HG02763 (cell line): ENCODE results near the gene DHRS1.

Source experiments
- ATAC-seq: cut with Tn5 transposase; IDR thresholded peaks from one replicate; pipeline ENCODE4 v1.9.1; 2021; ENCODE audit warnings: mild to moderate bottlenecking, moderate library complexity; ENCODE audit not compliant: unreplicated experiment

DHRS1 gene

DNA sequence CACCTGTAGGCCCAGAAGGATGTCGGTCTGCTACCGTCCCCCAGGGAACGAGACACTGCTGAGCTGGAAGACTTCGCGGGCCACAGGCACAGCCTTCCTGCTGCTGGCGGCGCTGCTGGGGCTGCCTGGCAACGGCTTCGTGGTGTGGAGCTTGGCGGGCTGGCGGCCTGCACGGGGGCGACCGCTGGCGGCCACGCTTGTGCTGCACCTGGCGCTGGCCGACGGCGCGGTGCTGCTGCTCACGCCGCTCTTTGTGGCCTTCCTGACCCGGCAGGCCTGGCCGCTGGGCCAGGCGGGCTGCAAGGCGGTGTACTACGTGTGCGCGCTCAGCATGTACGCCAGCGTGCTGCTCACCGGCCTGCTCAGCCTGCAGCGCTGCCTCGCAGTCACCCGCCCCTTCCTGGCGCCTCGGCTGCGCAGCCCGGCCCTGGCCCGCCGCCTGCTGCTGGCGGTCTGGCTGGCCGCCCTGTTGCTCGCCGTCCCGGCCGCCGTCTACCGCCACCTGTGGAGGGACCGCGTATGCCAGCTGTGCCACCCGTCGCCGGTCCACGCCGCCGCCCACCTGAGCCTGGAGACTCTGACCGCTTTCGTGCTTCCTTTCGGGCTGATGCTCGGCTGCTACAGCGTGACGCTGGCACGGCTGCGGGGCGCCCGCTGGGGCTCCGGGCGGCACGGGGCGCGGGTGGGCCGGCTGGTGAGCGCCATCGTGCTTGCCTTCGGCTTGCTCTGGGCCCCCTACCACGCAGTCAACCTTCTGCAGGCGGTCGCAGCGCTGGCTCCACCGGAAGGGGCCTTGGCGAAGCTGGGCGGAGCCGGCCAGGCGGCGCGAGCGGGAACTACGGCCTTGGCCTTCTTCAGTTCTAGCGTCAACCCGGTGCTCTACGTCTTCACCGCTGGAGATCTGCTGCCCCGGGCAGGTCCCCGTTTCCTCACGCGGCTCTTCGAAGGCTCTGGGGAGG is 11.3 kb upstream of the DHRS1 start, which contains the start of gene LTB4R:
TSS of gene LTB4R (plus strand) at position 857 of the 959 bp plus-strand sequence. CDS start 4,150 bp downstream, outside the sequence.
- peak; percentile 56 for ATAC-seq

DNA sequence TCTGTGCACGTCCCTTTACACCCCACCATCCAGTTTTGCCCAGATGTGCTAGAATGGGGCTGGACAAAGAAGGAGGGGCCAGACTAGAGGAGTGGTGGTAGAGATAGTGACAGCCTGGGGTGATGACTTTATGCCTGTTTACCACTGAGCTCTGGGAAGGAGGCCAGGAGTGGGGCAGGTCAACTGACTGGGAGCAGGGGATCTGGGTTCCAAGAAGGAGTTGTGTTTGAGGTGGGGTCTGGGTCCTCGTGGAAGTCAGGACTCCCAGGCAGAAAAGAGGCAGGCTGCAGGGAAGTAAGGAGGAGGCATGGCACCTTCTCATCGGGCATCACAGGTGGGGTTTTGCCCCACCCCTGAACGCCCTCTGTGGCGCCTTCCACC is 10.7 kb upstream of the DHRS1 start:
- ATAC-seq = no peak

DNA sequence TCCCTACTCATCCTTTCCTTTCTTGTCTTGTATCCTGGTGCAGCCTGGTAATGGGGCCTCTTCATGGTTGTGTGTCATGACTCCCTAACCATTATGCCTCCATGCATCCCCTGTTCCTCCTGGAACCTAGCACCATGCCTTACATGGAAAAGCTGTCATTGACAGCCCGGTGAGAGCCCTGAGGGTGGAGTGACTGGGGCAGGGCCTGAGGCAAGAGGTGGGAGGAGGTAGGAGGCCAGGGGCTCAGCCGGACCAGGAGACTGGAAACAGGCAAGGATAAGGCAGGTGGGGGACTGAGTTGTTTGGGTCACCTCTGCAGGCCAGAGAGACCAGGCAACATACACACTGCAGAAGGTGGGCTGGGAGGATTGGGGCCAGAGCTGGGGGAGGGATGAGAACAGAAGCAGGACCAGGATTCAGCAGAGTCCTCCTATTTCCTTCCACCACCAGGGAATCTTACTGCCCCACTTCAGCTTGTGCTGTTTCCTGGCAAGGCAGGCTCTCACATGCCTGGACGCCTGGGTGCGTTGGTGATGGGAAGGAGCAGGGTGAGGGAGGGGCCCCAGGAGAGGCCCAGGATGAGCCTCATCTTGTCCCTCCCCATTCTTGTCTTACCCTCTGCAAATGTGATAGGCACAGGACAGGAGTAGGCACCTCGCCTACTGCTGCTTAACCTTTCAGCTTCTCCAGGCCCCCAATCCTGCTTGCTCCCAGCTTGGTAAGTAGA is 10.1 kb upstream of the DHRS1 start, which contains the start of gene LTB4R2:
TSS of gene LTB4R2 (plus strand) at position 603 of the 727 bp plus-strand sequence. CDS start 525 bp downstream, outside the sequence.
- no peak for ATAC-seq

DNA sequence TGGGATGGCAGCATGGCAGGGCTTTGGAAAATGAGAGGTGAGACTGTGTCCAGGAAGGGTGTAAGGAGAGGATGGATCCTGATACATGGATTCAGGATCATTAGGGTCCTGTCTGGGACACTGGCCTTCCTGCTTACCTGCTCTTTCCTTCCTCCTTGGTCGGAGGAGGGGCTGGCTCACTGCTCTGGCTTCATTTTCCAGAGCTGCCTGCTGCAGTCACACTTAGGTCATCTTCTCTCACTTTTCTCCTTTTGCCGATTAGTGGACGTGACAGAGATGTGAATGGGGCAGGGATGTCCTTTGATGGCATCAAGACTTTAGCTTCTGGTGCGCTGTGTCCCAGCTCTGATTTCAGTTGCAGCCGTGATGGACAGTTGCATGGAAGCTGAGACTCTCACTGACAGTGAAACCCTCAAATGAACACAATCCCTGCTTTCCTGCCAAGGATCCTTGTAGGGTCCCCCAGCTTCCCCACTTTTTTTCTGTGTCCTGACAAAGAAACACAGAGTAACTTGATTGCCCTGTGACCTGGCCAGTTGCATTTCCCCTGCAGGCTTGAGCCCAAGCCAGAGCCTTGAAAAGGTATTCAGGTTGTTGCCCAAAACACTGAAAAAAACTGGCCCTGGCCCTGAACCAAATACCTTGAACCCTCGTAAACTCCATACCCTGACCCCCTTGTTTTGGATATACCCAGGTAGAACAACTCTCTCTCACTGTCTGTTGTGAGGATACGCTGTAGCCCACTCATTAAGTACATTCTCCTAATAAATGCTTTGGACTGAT is 9.0 kb upstream of the DHRS1 start:
- ATAC-seq = no peak

DNA sequence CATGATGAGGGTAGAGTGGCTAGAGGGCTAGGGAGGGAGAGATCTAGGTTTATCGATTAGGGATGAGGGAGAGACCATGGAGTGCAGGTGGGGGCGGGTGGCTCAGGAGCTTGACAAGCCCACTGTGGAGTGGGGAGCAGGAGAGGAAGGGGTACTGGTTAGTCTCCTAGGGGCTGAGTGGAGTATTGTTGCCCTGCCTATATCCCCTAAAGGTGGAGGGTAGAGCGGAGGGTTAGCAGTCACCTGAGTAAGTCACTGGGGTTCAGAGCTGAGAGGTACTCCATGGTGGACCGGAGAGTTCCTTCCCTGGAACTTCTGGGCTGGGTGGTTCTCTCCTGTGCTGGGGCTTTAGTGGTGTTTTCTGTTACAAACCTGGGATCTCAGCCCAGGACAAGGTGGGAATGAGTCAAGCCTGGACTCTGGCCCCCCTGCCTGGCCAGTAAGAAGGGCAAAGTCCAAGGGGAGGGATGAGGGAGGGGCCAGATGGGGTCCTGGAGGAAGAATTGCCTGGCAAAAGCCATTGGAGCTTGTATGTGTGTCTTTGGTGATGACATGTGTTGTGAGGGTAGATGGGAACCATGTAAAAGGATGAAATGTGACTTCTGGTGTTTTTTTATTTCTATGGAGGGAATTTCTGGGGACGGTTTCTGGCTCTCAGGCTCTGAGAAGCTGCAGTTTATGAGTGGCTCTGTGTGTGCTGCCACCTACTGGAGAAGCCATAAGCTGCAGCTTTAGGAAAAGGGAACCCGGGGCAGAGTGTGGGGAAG is 8.2 kb upstream of the DHRS1 start, which contains the start of gene CIDEB:
TSS of gene CIDEB (minus strand) at position 403 of the 767 bp plus-strand sequence. CDS start at position 284, 119 bp downstream.
- ATAC-seq = no peak

DNA sequence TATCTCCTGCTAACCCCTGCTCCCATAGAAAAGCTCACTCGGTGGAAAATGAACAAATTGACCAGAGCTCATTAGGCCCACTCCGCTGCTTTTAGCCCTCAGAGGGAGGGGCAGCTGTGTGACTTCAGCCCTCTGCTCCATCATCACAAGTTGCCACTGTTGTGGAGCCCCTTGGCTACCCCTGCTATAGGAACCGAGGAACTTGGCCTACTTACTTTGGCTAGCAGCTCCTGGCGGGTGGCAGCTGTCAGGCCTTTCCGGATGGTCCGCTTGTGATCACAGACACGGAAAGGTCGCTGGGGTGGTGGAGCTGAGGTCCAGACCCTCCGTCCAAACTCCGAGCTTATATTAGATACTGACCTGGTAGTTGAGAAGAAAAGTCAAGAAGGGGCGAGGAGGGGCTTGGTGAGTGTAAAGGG is 7.6 kb upstream of the DHRS1 start:
- ATAC-seq = no peak

DNA sequence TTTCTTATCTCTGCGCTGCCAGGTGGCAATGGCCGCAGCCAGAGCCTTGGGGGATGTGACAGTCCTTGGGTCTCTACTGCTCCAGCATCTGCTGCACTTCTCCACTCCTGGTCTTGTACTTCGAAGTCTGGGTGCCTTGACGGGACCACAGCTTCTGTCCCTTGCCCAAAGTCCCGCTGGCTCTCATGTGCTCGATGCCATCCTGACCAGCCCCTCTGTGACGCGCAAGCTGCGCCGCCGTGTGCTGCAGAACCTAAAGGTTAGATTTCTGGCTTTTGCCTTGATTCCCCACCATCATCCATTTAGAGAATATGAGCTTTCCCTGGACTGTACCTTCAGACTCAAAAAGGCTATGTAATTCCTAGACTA is 4.4 kb upstream of the DHRS1 start:
- ATAC-seq = no peak

DNA sequence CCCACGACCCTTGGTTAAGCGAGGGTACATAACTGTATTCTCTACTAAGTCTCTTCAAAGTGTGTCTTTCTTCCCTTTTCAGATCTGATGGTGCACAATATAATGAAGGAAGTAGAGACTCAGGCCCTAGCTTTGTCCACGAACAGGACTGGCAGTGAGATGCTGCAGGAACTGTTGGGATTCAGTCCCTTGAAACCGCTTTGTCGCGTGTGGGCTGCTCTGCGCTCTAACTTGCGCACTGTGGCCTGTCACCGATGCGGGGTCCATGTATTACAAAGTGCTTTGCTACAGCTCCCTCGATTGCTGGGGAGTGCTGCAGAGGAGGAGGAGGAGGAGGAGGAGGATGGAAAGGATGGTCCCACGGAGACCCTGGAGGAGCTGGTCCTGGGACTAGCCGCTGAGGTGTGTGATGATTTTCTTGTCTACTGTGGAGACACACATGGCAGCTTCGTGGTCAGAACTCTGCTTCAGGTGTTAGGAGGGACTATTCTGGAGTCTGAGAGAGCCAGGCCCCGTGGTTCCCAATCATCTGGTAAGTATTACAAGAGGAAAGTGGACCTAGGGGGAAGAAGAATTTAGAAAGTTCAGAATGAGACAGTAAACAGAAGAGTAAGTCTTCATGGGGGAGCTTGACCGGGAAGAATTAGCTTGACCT is 873 bp upstream of the DHRS1 start:
- no peak for ATAC-seq

DNA sequence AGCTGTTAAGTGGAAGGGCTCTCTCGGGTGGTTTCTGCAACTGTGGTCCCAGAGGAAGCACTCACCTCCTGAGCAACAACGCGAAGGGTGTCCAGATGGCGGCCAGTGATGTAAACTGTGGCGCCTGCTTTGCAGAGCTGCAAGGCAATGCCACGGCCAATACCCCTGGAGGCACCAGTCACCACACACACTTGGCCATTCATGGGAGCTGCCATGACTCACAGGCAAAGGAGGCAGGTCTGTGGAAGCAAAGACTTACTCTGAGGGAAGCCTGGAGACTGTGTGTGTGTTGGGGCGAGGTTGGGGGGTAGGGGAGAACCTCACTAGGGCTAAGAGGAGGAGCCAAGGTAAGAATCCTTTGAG is 707 bp downstream of the DHRS1 start:
- ATAC-seq = no peak

DNA sequence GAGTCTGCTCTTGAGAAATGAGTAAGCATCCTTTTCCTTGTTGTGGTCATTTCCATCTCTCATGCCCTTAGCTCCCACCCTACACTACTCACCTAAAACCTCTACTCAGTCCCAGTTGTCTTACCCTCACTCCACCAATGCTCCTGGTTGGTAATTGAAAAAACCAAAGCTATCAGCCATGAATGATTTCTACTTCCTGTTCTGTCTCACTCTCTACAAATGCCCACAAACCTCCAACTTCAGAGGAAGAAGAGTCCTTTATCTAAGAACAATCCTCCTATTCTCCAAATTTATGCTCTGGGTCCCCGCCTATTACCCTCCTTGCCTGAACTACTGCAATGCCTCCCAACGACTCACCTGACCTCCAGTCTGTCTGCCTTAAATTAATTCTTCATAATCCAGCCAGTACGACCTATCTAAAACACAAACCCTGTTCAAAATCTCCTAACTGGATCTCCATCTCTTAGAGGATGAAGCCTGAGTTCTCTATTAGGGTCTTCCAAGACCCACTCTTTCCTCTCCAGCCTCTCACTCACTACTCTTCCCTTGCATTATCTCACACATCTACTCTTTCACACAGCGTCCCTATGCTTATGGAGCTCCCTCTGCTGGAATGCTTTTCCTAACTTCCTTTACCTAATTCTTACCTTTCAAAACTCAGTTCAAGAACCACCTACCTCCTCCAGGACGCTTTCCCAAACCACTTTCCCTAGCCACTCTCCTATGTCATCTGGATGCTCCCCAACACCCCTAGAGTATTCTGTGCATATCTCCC is 2.2 kb downstream of the DHRS1 start:
- peak; percentile 5 for ATAC-seq

DNA sequence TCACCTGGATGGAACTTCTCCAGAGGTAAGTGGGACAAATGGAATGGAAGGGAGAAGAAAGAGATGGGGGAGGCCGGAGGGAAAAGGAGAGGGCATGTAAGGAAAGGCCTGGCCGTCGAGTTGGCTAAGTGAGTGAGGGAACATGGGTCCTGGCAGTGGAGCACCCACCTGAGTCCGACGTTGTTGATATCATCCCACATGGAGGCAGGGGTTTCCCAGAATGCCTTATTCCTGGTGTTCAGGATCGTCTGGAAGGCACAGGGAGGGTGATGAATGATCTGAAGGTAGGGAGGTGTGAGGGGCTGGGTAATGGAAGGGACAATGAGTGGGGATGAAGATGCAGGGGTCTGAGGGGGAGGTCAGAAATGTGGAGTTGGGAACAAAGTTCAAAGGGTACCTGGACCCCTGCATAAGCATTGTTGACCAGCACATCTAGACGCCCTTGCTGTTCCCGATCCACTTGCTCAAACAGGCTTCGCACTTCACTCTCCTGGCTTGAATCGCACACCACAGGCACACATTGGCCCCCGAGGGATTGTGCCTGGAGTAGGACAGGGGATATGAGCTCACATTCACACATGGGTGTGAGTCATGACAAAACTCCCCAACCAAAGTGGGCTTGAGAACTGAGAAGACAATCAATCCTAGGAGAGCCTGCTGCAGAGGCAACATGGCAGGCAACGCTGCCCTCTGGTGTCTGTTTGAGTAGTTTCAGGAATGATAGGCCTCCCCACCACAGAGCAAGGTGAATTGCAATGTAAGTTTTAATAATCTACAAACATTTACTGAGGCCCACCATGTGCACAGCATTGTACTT is 3.0 kb downstream of the DHRS1 start:
- peak; percentile 42 for ATAC-seq

DNA sequence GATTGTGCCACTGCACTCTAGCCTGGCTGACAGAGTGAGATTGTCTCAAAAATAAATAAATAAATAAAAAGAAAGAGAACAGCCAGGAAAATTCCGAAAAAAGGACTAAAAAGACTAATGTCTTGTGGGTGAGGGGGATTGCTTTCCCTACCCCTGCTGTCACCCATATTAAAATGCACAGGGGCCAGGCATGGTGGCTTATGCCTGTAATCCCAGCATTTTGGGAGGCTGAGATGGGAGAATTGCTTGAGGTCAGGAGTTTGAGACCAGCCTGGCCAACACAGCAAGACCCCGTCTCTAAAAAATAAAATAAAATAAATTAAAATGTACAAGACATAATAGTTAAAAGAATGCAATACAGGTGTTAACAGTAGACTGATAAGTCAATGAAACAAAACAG is 6.1 kb downstream of the DHRS1 start:
- ATAC-seq = no peak

DNA sequence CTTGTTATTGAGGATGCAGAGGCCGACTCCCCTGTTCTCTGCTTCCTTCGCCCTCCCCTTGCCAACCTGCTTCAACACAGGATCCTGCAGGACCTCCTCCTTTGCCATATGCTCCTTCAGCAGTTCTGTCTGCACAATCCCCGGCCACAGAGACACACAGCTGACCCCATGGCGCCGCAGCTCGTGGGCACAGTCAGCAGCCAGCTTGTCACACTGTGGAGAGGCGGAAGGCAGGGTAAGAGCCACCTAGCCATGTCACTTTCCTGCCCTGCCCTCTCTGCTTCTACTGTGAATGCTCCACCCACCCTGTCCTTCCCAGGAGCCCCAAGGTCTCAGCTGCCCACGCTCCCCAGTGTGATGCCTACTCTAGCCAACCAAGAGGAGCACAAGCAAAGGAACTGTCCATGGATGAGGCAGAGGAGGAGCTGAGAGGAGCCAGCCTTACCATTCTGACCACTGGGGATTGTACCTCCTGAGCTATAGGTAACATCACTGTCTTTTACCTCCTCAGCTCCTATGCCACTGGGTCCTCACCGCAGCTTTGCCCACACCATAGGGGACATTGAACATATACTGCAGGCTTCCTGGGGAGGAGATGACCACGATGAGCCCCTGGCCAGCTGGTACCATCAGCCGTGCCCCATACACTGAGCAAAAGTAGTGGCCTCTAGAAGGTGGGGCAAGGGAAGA is 7.3 kb downstream of the DHRS1 start:
- ATAC-seq = no peak

DNA sequence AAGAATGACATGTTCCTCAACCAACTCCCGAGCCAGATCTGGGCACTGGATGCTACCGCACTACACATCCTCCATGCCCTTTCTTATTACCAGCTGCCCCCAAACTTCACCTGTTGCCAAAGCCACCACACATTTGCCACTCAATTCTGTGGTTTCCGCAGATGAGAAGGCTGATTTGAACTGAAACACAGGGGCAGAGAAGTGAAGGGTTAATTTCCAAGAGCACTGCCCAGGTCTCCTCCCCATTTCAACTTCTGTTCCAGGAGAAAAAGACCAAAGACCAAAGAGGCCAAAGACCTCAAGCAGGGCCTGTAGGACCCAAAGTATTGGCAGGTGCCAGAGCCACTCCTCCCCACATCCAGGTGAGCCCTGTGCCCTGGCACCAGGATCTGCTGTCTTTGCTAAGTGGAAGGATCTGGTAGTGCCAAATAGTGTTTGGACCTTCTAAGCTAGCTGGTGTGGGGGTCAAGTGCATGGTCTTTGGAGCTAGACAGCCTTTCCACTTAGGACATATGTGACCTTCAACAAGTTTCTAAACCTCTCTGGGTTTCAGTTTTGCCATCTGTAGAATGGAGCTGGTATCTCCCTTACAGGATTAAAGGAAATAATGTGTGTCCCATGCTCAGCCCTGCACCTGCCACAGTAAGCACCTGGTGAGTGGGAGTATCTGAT is 8.0 kb downstream of the DHRS1 start:
- ATAC-seq = no peak

DNA sequence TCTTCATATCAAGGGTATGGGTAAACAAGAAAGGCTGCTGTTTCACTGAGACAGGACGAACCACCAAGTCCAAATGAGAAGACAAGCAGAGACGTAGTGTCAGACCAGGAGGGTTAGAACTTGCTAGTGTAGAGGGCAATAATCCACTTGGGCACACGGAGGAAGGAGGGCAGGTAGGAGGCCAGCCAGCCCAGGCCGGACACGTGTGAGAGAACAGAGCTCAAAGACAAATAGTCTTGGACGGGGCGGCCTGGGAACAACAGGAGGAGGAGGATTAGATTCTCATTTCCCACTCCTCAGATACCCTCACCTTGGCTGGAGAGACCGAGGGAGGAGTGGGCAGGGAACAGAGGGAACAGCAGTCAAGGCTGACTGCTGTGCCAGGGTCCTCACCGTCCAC is 8.8 kb downstream of the DHRS1 start:
- no peak for ATAC-seq

DNA sequence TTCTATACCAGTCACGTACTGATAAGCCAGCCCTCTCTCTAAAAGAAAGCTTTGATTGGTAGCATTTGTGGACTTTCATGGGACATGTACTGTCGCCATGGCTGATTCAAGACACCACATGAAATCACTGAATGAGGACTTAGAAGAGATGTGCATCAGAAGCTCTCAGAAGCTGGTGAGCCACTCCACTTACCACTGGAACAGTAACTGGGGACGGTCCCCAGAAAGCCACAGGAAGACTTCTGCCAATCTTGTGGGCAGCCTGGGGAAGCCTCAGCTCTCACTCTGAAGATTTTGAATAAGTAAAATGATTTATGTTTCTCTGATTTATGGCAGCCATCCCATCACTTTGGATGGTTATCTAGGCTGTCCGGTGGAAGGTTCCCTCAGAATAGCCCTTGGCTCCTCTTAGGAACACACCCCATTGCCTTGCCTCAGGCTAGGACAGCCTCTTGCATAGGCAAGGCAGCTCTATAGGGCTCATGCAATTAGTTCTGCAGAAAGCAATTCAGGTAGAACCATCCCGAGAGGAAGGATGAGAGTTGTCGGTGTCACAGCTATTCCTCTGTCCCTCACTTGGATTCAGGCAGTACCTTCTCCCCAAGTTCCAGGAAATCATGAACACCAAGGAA is 9.8 kb downstream of the DHRS1 start:
- no peak for ATAC-seq

DNA sequence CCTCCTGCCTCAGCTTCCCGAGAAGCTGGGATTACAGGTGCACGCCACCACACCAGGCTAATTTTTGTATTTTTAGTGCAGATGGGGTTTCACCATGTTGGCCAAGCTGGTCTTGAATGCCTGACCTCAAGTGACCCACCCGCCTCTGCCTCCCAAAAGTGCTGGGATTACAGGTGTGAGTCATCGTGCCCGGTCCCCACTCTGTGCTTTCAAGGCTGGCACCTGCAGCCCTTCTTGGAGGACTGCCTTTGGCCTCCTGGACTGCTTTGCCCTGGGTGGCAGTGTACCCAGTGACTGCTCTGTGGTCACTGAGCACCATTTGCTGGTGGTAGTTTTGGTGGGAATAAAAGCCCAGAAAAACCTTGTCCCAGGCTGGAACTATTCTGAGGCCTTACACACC is 12.6 kb downstream of the DHRS1 start:
- ATAC-seq = no peak
